ENCODE measurements around the gene TRMT2A.

GRCh38 chr22:20152464-20152890, 35.5 kb upstream of the TRMT2A start:
- TF ChIP-seq CTCF (IDR thresholded peaks at IDR 0.05; ENCODE audit: insufficient read depth, low read length, poor library complexity, severe bottlenecking) (no peak), EZH2phosphoT487 (conservative IDR thresholded peaks at IDR 0.05; ENCODE audit: low read length) (no peak)

All from SU-DHL-6 (cell line).